ENCODE data around the gene PLEKHN1.

The PLEKHN1 gene

GRCh38 chr1:932173-932510, 34.1 kb upstream of the PLEKHN1 start:
- Histone ChIP-seq H3K27ac (ENCODE audit: low read depth, low read length) (no peak overlapping the region), H4K12ac (ENCODE audit: low read depth, low read length) (no peak overlapping the region), H3K4me1 (ENCODE audit: control insufficient read depth in 1 of 2, insufficient read depth in 2 of 2, low read length in 2 of 2) (peaks cover 0 to 4% of the 10 kb centered on the region in 2 experiments), H3K23ac (ENCODE audit: low read length) (no peak overlapping the region), H3K4me3 (ENCODE audit: low read depth, low read length) (no peak overlapping the region), H3K14ac (ENCODE audit: low read length) (no peak overlapping the region), H4K91ac (ENCODE audit: low read depth, low read length) (no peak overlapping the region), H3K9me3 (ENCODE audit: insufficient read depth, low read depth, low read length) (peaks cover 5% of the 10 kb centered on the region), H3K9ac (ENCODE audit: low read length) (no peak overlapping the region), H3K27me3 (ENCODE audit: insufficient read depth, low read length) (peaks cover 8% of the 10 kb centered on the region), H3K79me2 (ENCODE audit: control insufficient read depth, insufficient read depth, low read length, poor library complexity) (no peaks in the 10 kb centered on the region), H2BK120ac (ENCODE audit: insufficient read depth, low read length, poor library complexity) (no peak overlapping the region), H2BK5ac (ENCODE audit: low read depth, low read length, poor library complexity) (no peak overlapping the region), H3K4me2 (ENCODE audit: low read length) (no peak overlapping the region), H3K79me1 (ENCODE audit: low read length) (no peaks in the 10 kb centered on the region), H3K36me3 (ENCODE audit: control insufficient read depth in 1 of 2, insufficient read depth in 2 of 2, low read length in 2 of 2) (peaks cover 3 to 10% of the 10 kb centered on the region in 2 experiments), H2AFZ (ENCODE audit: insufficient read depth, low read length, poor library complexity) (no peak overlapping the region), H3K18ac (ENCODE audit: low read length) (no peak overlapping the region), H3K4ac (ENCODE audit: low read depth, low read length) (no peak overlapping the region), H2AK5ac (ENCODE audit: low read length) (no peak overlapping the region), H2BK12ac (ENCODE audit: low read length) (no peak overlapping the region), H4K8ac (ENCODE audit: low read depth, low read length) (no peak overlapping the region)
- no CpG with 5 or more reads among the region's 16 CpGs for WGBS (ENCODE audit: extremely low coverage, insufficient coverage, insufficient read length)
- no peak for DNase-seq

GRCh38 chr1:932776-933602, 33.3 kb upstream of the PLEKHN1 start:
- no peak overlapping the region for H3K14ac ChIP-seq (ENCODE audit: low read length)
- WGBS (ENCODE audit: extremely low coverage, insufficient coverage, insufficient read length), result no CpG with 5 or more reads among the region's 25 CpGs

GRCh38 chr1:933603-933940, 32.7 kb upstream of the PLEKHN1 start:
- Histone ChIP-seq H3K23ac (ENCODE audit: low read length) (no peak overlapping the region), H3K4ac (ENCODE audit: low read depth, low read length) (no peak overlapping the region), H2BK5ac (ENCODE audit: low read depth, low read length, poor library complexity) (no peak overlapping the region), H3K14ac (ENCODE audit: low read length) (no peak overlapping the region), H3K4me3 (ENCODE audit: low read depth, low read length) (no peak overlapping the region), H3K9ac (ENCODE audit: low read length) (no peak overlapping the region), H2AK5ac (ENCODE audit: low read length) (no peak overlapping the region), H2AFZ (ENCODE audit: insufficient read depth, low read length, poor library complexity) (no peak overlapping the region), H3K27me3 (ENCODE audit: insufficient read depth, low read length) (peaks cover 8% of the 10 kb centered on the region), H3K36me3 (ENCODE audit: control insufficient read depth in 1 of 2, insufficient read depth in 2 of 2, low read length in 2 of 2) (peaks cover 3 to 8% of the 10 kb centered on the region in 2 experiments), H4K12ac (ENCODE audit: low read depth, low read length) (no peak overlapping the region), H3K18ac (ENCODE audit: low read length) (no peak overlapping the region), H3K79me2 (ENCODE audit: control insufficient read depth, insufficient read depth, low read length, poor library complexity) (no peaks in the 10 kb centered on the region), H2BK12ac (ENCODE audit: low read length) (no peak overlapping the region), H3K27ac (ENCODE audit: low read depth, low read length) (no peak overlapping the region), H2BK120ac (ENCODE audit: insufficient read depth, low read length, poor library complexity) (no peak overlapping the region), H3K4me1 (ENCODE audit: control insufficient read depth in 1 of 2, insufficient read depth in 2 of 2, low read length in 2 of 2) (peaks cover 5 to 9% of the 10 kb centered on the region in 2 experiments), H4K91ac (ENCODE audit: low read depth, low read length) (no peak overlapping the region), H3K4me2 (ENCODE audit: low read length) (no peak overlapping the region), H4K8ac (ENCODE audit: low read depth, low read length) (no peak overlapping the region), H3K9me3 (ENCODE audit: insufficient read depth, low read depth, low read length) (peaks cover 5% of the 10 kb centered on the region), H3K79me1 (ENCODE audit: low read length) (no peaks in the 10 kb centered on the region)
- no peak for DNase-seq
- WGBS (ENCODE audit: extremely low coverage, insufficient coverage, insufficient read length), result no CpG with 5 or more reads among the region's 10 CpGs

More at GRCh38 chr1:932776-933602, 33.3 kb upstream of the PLEKHN1 start:
- Histone ChIP-seq H4K12ac (ENCODE audit: low read depth, low read length) (no peak overlapping the region), H3K18ac (ENCODE audit: low read length) (no peak overlapping the region), H3K4me3 (ENCODE audit: low read depth, low read length) (no peak overlapping the region), H3K4me1 (ENCODE audit: control insufficient read depth in 1 of 2, insufficient read depth in 2 of 2, low read length in 2 of 2) (peaks cover 0 to 4% of the 10 kb centered on the region in 2 experiments), H2BK120ac (ENCODE audit: insufficient read depth, low read length, poor library complexity) (no peak overlapping the region), H2AK5ac (ENCODE audit: low read length) (no peak overlapping the region), H3K4ac (ENCODE audit: low read depth, low read length) (no peak overlapping the region), H3K27me3 (ENCODE audit: insufficient read depth, low read length) (peaks cover 8% of the 10 kb centered on the region), H2BK12ac (ENCODE audit: low read length) (no peak overlapping the region), H3K79me2 (ENCODE audit: control insufficient read depth, insufficient read depth, low read length, poor library complexity) (no peaks in the 10 kb centered on the region), H4K91ac (ENCODE audit: low read depth, low read length) (no peak overlapping the region), H3K4me2 (ENCODE audit: low read length) (no peak overlapping the region), H3K27ac (ENCODE audit: low read depth, low read length) (no peak overlapping the region), H3K9me3 (ENCODE audit: insufficient read depth, low read depth, low read length) (peaks cover 5% of the 10 kb centered on the region), H3K79me1 (ENCODE audit: low read length) (no peaks in the 10 kb centered on the region), H4K8ac (ENCODE audit: low read depth, low read length) (no peak overlapping the region), H3K36me3 (ENCODE audit: control insufficient read depth in 1 of 2, insufficient read depth in 2 of 2, low read length in 2 of 2) (peaks cover 3 to 8% of the 10 kb centered on the region in 2 experiments), H3K23ac (ENCODE audit: low read length) (no peak overlapping the region), H3K9ac (ENCODE audit: low read length) (no peak overlapping the region), H2BK5ac (ENCODE audit: low read depth, low read length, poor library complexity) (no peak overlapping the region), H2AFZ (ENCODE audit: insufficient read depth, low read length, poor library complexity) (no peak overlapping the region)
- peak in 1 of 2 donors; percentile 36 for DNase-seq

- H3K27me3 ChIP-seq (ENCODE audit: insufficient read depth, low read length), result peaks cover 8% of the 10 kb centered on the region
- H2AK5ac ChIP-seq (ENCODE audit: low read length), result no peak overlapping the region
- peak overlapping the region; percentile 5 for H3K23ac ChIP-seq (ENCODE audit: low read length)
- H3K27ac ChIP-seq (ENCODE audit: low read depth, low read length), result no peak overlapping the region
- no peak overlapping the region for H3K4me2 ChIP-seq (ENCODE audit: low read length)
- H2BK120ac ChIP-seq (ENCODE audit: insufficient read depth, low read length, poor library complexity), result no peak overlapping the region
- H4K12ac ChIP-seq (ENCODE audit: low read depth, low read length), result no peak overlapping the region
- no CpG with 5 or more reads among the region's 37 CpGs for WGBS (ENCODE audit: extremely low coverage, insufficient coverage, insufficient read length)
- H3K9ac ChIP-seq (ENCODE audit: low read length), result no peak overlapping the region
- H3K4me1 ChIP-seq (ENCODE audit: control insufficient read depth in 1 of 2, insufficient read depth in 2 of 2, low read length in 2 of 2), result peaks cover 17 to 23% of the 10 kb centered on the region in 2 experiments
- no peak overlapping the region for H4K8ac ChIP-seq (ENCODE audit: low read depth, low read length)
- DNase-seq, result no peak
- H3K4me3 ChIP-seq (ENCODE audit: low read depth, low read length), result no peak overlapping the region
- H3K18ac ChIP-seq (ENCODE audit: low read length), result no peak overlapping the region
- peaks cover 2% of the 10 kb centered on the region for H3K79me2 ChIP-seq (ENCODE audit: control insufficient read depth, insufficient read depth, low read length, poor library complexity)
- H2BK5ac ChIP-seq (ENCODE audit: low read depth, low read length, poor library complexity), result no peak overlapping the region
- peaks cover 5% of the 10 kb centered on the region for H3K9me3 ChIP-seq (ENCODE audit: insufficient read depth, low read depth, low read length)
- no peak overlapping the region for H3K4ac ChIP-seq (ENCODE audit: low read depth, low read length)
- H4K91ac ChIP-seq (ENCODE audit: low read depth, low read length), result no peak overlapping the region
- H2AFZ ChIP-seq (ENCODE audit: insufficient read depth, low read length, poor library complexity), result no peak overlapping the region
- H3K79me1 ChIP-seq (ENCODE audit: low read length), result peaks cover 6% of the 10 kb centered on the region
- H3K14ac ChIP-seq (ENCODE audit: low read length), result no peak overlapping the region
- peaks cover 4 to 6% of the 10 kb centered on the region in 2 experiments for H3K36me3 ChIP-seq (ENCODE audit: control insufficient read depth in 1 of 2, insufficient read depth in 2 of 2, low read length in 2 of 2)
- no peak overlapping the region for H2BK12ac ChIP-seq (ENCODE audit: low read length)
Measured at GRCh38 chr1:934991-935750, 31.1 kb upstream of the PLEKHN1 start.

Data from trophoblast cell (in vitro differentiated cells and primary cell).